GOT3 (cell line): ENCODE measurements around the gene TMEM185B.
"Not testable (repeated sequence)": the region's sequence is repeated elsewhere in the genome, so short reads cannot be mapped to it uniquely, and the experiment has no call there.

Experiments used
- DNase-seq: peaks from one replicate; lab custom pipeline; 2025; ENCODE audit warnings: mixed read lengths; lab: John Stamatoyannopoulos, UW

TMEM185B gene

DNA sequence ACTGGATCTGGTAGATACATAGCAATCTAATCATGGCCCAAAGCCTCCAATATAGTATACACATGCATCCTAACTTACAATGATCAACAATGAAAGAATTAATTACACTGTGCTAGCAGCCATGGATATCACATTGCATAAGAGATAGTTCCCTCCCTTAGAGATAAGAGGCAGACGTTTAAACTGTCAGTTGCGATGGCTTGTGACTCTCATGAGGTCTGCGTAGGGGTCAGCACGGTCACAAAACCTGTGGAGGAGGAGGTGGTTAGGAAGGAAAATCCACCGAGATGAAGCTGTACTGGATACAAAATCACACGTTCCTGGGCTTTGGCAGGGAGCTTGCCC, 28.7 kb upstream of the TMEM185B start:
- no peak for DNase-seq

DNA sequence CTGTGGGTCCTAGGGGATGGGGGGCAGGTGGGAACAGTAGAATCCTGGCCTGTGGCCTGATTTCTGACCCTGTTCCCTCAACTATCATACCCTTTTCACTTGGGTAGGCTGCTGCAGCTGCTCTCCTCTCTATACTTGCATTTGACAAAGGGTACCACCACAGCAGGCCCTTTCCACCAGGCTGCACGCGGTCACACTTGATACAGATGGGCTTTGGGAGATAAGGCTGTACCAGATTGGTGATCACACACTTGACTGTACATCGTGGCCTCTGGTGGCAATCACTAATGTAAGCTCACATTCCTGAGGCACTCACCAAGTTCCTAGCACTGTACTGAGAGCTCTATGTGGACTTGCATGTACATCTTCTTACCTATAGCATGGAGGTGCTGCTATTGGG, 27.9 kb upstream of the TMEM185B start:
- DNase-seq: no peak

DNA sequence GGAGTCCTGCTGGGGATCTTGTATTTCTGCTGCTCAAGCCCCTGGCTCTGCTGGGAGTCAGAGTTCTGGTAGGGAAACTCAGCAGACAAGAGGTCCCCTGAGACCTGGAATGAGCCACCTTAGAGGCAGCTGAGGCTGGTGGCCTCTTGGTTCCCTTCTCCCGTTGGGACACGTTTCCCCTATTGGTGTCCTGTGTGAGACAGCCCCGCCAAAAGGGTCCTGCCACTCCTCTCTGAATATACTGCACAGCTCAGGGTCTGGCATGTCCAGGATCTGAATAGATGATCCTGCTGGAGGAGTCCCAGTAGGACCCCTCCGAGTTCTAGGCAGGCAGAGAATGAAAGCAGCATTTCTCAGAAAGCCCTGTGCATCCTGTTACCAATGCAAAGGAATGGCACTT, 27.4 kb upstream of the TMEM185B start:
- no peak for DNase-seq

DNA sequence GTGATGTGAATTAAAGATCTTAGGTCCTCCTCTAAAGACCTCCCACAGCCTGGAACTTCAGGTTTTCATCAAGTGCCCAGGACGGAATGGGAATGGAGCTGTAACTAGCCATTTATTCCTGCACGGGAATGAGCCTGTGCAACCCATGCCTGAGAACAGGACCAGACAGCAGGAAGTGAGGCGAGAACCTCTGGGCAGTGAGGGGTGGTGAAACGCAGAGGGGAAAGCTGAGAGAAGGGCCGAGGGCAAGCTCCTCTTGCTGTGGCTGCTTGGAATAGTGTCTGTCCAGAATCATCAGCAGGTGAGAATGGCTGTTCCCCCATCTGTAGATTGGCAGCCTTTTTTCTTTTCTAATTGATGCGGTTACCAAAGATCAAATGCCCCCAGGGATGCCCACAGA, 24.7 kb upstream of the TMEM185B start:
- DNase-seq: no peak

GRCh38 chr2:120246546-120247300, 23.5 kb upstream of the TMEM185B start:
- DNase-seq: no peak

- DNase-seq: no peak
These were observed 22.5 kb upstream of the TMEM185B start for GRCh38 chr2:120245520-120246332.

GRCh38 chr2:120244656-120245519, 21.7 kb upstream of the TMEM185B start:
- no peak for DNase-seq

DNA sequence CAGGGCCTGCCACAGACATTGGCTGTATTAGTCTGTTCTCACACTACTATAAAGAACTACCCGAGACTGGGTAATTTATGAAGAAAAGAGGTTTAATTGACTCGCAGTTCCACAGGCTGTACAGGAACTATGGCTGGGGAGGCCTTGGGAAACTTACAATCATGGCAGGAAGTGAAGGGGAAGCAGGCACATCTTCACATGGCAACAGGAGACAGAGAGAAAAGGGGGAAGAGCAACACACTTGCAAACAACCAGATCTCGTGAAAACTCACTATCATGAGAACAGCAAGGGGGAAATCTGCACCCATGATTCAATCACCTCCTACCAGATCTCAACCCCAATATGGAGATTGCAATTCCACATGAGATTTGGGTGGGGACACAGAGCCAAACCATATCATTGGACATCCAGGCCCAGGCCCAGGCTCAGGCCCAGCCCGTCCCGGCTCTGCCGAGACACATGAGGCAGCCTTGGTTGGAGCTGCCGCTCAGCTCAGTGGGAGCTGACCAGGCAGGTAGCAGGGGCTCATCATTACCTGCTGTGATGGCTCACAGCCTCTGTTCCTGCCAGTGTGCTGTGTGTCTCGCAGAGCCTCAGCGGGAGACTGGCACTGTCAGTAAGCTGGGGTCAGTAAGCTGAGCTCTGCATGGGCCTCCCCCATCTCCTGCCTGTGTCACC, 20.8 kb upstream of the TMEM185B start:
- DNase-seq: no peak

- DNase-seq: no peak
These were observed 20.0 kb upstream of the TMEM185B start for GRCh38 chr2:120243211-120243610.

DNA sequence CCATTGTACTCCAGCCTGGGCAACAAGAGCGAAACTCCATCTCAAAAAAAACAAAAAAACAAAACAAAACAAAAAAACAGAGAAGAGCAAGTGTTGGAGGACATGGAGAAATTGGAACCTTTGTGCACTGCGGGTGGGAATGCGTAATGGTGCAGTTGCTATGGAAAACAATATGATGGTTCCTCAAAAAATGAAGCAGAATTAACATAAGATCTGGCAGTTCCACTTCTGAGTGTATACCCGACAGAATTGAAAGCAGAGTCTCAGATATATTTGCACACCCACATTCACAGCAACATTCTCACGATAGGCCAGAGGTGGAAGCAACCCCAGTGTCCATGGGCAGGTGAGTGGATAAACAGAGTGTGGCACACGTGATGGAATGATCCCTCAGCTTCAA, 18.5 kb upstream of the TMEM185B start:
- DNase-seq: no peak

- DNase-seq: no peak
These were observed 17.8 kb upstream of the TMEM185B start for GRCh38 chr2:120240901-120241429.

- DNase-seq: no peak
These were observed 16.5 kb upstream of the TMEM185B start for GRCh38 chr2:120239488-120240287.

- peak; percentile 7 for DNase-seq
These were observed 15.7 kb upstream of the TMEM185B start for GRCh38 chr2:120238728-120239487.

DNA sequence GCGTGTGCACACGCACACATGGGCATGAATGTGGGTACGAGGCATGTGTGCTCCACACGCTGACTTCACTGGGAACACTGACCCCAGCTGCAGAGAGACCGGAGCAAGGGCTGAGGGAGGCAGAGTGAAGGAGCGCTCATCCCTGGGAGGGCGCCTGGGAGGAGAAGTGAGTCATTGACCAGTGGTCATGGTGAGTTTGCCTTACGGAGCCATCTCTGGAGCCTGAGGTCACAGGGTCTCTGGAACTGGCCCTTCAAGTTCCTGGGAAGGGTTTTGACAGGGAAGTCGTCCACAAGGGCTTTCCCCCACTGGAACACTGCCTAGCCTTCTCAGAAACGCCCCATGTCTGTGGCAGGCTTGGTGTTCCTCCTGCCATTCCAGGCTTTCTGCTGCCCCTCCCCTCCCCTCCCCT, 14.3 kb upstream of the TMEM185B start:
- no peak for DNase-seq

- DNase-seq: no peak
These were observed 13.6 kb upstream of the TMEM185B start for GRCh38 chr2:120236791-120237190.

DNA sequence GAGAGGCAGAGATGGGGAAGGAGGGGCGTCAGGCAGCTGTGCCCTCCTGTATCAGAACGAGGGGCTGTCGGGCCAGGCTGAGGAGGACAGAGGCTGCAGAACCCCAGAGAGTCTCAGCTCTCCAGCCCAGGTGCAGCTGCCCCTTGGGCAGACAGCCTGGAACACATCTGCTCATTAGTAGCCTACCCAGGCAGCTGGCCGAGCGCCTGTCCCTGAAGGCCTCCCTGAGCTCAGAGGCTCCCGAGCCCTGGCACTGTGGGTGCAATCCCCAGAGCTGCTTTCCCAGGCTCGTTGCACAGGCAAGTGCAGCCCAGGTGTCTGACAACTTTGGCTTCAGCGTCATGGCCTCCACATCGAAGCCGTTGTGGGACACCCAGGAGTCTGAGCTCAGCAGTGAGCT, 13.1 kb upstream of the TMEM185B start:
- no peak for DNase-seq

DNA sequence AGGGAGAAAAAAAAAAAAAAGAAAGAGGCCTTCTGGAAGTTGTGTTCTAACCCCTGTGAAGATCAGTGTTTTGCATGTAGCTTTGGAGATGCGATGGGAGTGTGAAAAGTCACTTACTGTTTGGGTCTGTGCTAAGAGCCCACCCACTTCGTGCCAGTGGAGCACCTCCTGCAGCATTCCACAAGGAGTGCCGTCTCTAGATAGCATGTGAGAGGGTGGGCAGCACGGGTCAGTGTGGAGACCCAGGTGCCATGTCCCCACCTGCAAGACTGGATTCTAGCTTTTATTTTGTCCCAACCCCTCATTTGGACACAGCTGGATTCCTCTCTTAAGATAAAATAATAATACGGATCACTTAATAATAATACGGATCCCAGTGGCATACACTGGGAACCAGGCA, 12.5 kb upstream of the TMEM185B start:
- no peak for DNase-seq

- not testable (repeated sequence) for DNase-seq
These were observed 12.0 kb upstream of the TMEM185B start for GRCh38 chr2:120235158-120235557.

DNA sequence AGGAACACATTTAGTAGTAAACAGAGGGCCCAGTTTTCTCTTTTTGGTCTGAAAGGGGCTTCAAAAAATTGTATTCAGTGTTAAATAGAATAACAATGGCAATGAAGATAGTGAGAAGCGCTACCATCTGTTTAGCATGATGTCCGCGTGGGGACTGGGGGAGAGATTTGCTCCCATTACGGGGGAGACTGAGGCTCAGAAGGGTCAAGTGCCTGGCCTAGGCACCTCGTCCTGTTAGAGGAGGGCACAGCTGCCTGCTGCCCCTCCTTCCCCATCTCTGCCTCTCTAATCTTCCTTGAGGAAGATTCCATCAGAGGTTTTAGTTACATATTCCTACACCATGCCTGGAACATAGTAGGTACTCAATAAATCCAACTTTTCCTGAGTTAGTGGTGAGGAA, 10.1 kb upstream of the TMEM185B start:
- DNase-seq: no peak

DNA sequence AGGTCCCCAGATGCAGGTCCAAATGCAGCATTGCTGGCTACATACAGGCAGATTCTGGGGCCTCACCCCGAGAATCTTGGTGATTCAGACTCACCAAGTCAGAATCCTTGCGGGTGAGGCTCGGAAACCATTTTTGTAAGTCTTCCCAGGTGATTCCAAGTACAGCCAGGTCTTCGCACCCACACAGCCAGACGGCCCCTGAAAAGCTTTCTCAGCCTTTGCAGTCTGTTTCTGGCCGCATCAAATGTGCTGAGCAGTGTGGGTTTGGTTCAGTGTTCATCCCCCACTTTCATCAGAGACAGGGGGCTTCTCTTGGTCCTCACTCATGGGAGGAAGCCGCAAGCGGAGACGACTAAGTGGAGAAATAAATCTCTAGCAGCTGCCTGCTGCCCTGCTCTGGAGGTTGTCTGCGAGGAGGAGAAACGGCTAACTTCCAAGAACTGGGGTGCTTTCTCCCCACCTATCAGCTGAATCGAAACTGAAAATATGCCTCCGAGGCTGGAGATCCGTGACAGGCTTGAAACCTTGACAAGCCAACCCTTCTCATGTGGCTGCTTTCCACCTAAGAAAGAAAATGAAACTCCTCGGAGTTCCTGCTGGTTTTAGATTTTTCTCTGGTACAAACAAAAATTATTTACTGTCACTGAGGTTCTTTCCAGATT, 8.9 kb upstream of the TMEM185B start:
- no peak for DNase-seq
